ENCODE data around the gene SLC10A6.

SLC10A6 gene

DNA sequence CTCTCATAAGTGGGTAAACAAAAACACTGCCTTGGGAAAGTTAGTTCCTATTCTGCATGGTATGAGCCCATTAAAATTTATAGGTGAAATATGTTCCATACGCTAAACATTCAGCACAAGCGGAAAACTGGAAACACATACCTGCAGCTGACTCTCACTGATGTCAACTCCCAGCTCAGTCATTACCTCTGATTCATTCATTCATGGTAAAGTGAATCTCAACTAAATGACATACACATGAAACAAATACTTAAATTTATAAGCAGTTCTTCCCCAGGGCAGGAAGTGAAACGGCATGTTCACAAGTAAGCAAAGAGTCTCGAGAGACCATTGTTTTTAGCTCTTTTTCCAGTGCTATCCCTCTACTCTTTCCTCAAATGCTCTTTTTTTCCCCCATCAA is 1.6 kb downstream of the SLC10A6 start:
- no peak for DNase-seq

DNA sequence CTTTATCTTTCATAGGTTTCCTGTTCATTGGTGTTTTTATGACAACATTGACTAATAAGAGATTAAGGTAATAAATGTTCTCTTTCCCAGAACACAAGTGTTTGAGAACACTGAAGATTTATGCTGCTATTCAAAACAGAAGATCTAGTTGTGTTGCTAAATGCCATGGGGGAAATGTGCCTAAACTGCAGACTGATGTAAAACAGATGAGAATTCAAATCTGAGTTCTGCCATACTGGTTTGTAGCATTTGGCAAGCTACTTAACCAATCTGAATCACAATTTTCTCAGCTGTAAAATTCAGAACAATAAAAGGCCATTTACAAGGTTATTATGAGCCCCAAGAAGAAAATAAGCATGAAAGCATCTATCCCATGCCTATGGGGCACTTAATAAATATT is 2.3 kb downstream of the SLC10A6 start:
- no peak for DNase-seq

DNA sequence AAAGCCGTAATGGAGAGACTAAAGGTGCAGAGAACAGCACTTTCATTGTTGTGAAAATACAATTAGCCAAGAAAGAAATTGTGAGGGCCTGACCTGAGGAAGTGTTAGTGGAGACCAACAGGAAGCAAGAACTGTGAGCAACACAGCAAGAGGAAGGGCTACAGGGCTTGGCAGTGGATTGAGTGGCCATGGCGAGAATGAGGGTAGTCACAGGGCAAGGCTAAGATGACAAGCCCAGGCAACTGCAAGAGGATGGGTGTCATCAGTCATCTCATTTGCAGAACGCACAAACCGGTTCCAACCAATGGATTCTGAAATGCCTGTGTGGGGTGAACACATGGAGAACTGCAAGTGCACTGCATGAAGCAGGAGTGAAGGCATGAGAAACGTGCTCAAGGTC is 3.6 kb downstream of the SLC10A6 start:
- no peak for DNase-seq

DNA sequence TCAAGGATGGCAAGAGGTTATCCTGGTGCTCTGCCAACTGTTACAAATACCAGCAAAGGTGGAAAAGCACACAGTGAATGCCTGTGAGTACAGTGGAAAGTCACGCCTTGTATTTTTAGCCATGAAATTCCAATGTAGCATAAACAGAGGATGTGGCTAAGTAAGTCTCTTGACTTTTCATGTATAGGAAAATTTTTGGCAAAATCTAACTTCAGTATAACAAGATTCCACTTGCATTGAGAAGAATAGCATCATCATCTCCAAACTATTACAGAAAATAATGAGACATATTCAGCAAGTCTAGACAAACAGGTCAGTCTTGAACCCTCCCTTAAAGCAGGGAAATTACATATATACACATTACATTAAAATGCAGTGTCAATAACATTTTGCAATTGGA is 7.9 kb downstream of the SLC10A6 start:
- no peak for DNase-seq

DNA sequence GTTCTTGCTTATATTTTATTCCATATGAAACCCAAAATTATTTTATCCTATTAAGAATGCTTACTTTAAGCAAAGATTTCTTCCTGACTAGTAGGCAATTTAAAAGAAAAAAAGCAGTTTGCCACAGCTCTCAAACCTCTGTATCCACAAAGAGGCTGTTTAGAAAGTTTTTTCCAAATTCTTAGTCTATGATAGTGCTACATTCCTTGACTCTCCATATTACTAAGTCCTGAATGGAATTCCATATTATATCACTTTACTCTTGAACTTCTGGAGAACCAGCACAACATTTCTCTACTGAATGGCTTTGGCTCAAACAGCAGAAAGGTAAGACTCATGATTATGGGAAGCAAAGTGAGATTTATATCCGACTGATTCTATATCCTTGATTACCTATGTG is 8.3 kb downstream of the SLC10A6 start:
- DNase-seq: no peak

DNA sequence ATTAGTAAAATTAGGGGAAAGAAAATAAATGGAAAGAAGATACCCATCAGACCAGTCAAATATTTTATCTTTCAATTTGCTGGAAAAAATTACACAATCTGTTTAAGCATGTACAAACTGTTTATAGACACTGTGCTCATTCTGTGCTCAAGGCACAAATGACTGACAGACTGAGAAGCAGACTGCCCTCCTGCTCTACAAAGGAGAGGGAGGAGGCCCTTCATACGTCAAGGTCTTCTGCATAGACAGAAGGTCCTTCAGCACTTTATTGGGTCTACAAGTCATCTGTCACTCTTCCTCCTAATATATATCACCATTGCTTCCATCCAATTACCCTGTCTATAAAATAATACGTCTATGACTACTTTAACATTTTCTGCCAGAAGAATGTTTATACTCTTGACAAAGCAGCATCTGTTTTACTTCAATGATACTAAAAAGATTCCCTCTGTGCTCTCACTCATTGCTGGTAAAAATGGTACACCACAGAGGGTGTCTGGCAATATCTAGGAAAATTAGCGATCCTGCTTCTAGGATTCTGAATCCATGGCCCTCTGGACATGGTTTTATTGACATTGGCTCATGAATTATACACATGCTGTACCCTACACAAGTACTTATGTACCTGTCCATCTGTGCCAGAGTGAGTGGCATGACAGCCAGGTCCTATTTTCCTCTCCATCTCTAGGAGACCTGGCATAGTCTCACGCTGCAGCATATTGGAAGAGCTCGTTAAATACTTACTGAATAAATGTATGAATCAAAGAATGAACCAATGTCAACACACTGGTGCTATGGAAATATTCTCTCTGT is 11.3 kb downstream of the SLC10A6 start:
- DNase-seq: no peak

DNA sequence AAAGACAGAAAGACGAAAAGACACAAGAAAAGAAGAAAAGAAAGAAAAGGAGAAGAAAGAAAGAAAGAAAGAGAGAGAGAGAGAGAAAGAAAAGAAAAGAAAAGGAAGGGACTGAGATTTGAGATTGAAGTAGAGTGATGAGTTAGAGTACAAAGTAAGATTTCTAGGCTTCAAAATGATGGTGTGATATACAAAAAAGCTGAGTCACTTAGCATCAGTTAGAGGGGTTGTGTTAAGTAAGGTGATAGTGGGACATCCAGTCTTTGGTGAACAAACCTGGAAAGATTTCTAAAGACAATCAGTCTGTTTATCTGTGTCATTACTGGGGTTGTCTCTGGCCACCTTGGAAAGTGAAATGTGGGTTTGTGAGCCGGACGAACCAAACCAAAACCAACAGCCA is 13.5 kb downstream of the SLC10A6 start:
- no peak for DNase-seq

DNA sequence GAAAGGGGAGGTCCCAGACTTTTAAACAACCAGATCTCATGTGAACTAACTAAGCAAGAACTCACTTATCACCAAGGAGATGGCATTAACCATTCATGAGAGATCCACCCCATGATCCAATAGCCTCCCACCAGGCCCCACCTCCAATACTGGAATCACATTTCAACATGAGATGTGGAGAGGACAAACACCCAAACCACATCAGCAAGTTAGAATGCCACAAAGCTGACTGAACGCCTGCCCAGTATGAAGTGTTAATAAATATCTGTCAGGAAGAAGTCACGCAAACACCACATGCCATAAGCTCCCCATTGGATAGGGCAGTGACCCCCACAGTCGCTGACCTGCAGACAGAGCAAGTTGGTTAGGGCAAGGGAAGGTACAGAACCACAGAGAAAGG is 14.3 kb downstream of the SLC10A6 start:
- DNase-seq: no peak

DNA sequence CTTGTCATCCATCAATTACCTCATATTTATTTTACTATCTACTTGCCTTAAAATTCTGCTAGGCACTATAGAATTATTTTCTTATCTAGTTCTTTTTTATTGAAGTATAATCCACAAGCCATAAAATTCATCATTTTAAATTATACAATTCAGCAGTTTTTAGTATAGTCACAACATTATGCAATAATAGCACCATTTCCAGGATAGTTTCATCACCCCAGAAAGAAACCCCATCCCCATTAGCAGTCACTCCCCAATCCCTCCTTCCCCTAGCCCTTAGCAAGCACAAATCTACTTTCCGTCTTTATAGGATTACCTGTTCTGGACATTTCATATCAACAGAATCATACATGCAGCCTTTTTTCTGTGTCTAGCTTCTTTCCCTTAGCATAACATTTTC is 15.6 kb downstream of the SLC10A6 start:
- DNase-seq: no peak

DNA sequence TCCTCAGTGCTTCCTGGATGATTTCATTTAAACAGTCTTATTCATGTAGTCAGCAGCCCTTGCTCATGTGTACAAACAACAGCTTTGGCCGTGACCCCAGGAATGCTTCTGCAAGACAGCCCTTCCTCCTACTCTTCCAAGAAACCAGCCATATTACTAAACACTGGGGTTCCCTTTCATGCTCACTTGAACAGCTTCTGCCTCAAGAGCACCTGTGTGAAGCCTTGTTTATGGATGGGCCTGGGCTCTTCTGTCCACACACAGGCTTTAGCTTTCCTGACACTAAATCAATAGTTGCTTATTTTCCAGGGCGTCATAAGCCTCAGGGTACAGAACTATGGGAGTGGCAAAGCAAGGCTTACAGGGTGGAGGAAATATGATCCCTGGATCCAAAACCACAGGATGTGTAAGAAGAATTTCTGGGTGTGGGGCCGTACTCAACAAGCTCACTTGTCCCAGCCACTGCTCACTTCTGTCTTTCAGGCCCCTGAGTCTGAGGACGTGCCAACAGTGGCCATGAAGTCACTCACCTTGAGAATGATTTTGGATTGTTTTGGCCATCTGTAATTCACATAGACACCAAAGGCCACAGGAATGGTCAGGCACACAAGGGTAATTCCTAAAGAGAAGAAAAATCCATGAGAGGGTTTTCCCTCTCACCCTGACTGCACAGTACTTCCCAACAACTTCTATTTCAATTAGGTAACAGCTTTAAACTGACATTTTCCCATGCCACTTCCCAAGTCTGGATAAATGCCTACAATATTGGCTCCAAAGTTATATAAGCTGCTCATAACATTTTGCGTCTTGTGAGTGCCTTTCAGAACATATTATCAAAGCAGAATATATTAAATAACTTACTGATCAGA is 17.7 kb downstream of the SLC10A6 start:
- DNase-seq: peak; percentile 55

DNA sequence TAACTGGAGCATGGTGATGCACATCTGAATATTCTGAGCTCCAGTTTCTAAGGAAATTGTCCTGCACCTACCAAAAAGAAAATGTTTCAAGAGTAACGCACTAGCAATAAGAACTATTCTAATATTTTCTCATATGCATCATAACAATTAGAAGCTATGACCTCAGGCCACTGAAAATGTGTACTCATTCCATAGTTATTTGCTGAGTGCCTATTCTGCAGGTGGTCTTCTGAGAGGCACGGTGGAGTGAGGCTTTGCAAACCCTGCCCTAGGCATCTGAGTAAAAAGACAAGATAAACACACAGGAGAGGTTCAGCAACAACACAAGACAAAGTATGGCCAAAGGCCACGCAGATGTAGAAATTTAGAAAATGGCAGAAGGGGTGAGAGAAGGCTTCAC is 23.7 kb downstream of the SLC10A6 start:
- DNase-seq: no peak

DNA sequence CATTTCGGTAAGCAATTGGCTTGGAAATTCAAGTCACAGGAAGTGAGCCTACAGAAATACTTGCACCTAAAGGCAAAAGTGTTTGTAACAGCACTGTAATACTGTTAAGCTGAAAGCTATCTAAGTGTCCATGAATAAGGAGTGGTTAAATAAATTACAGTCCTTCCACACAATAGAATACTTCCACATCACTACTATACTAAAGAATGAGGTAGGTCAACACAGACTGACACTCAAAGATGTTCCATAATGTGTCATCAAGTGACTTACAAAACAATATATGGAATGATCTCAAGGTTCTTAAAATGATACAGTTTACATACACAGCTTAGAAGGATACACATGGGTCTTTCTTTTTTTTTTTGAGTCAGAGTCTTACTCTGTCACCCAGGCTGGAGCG is 27.0 kb downstream of the SLC10A6 start:
- DNase-seq: no peak

DNA sequence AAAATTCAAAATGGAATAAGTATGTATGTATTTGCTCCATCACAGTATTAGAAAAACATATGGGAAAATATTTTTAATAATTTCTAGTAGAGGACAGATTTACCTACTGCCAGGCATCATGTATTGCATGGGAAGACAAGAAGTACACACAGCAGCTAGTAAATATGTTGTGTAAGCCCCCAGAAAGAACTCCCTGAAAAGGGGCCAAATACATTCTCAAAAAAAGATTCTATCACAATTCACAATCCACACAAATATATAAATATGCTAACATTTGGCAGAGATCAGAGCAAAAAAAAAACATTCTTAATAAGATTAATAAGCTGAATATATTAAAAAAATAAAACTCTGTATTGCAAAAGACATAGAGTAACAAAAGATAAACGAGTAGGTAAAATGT is 28.0 kb downstream of the SLC10A6 start:
- no peak for DNase-seq

DNA sequence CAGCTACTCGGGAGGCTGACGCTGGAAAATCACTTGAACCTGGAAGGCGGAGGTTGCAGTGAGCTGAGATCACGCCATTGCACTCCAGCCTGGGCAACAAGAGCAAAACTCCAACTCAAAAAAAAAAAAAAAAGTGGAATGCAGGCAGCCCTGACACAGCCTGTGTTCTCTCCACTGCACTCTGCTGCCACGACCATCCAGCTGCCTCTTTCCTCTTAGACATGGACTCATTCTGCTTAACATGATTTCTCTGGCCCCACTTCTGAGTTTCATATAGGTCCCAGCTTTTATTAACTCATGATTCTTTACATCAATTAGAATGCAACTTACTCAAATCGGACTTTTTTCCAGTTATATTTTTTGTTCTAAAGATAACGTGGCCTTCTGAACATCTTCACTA is 29.6 kb downstream of the SLC10A6 start:
- DNase-seq: no peak

DNA sequence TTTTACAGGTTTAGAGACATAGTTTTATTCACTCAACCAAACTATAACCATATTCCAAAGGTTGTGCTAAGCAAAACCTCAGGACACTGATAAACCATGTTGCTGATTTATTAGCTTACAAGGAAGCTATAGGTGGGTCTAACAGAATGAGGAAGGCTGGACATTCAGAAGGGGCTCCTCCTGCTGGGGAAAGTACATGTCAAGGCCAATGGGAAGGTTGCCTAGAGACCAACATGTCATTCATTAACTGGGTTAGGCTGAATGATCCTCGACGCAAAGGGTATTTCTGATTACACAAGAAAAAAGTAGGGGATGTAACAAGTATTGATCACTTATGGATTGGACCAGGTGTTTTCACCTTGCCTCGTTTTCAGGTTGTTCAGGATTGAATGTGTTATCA is 30.3 kb downstream of the SLC10A6 start:
- no peak for DNase-seq

DNA sequence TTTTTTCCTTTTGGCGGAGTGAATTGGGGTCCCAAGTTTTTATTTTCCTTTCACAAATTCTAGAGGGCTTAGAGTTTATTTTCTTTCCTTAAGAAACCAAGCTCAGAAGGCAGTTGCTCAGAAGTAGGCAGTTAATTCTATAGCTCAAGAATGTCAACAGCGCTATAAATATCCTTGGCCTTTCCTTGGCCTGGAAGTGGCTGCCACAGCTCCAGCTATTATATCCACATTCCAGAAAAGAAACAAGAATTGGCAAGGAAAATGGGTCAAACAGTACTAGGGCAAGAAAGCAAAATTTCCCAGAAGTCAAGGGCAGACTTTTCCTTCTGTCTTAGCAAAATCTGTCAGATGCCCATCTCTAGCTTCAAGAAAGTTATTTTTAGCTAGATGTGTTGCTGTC is 31.0 kb downstream of the SLC10A6 start:
- DNase-seq: no peak

DNA sequence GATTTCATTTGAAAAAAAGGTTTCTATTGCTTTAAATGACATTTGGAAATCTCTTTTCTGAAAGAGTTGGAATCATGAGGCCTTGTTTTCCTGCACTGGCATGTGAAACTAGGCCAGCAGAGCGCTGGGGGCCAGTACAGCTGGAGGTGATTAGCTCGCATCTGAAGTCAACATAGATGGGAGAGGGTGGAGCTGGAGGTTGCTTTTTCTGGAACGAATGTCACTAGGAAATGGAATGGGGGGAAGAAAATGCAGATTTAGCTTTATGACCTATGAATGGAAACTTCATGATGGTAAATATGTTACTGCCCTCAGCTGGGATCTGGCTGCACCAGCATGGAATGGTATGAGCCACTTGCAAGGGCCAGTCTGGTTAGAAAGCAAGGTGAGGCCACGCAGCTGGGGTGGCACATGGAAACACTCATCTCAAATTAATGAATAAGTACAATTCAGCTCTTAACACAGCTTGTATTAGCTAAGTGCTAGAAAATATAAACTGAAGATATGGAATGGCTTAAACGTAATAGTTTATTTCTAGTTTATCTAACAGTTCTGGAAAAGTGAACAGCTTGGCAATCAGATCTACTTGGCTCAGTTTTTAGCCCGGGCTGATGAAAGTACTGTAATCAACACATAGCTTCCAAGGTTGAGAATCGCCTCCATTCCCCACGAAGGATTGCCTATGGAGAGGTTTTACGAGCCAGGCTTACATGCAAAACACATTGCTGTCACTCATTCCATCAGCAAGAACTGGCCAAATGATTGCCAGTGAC is 32.5 kb downstream of the SLC10A6 start:
- DNase-seq: no peak

DNA sequence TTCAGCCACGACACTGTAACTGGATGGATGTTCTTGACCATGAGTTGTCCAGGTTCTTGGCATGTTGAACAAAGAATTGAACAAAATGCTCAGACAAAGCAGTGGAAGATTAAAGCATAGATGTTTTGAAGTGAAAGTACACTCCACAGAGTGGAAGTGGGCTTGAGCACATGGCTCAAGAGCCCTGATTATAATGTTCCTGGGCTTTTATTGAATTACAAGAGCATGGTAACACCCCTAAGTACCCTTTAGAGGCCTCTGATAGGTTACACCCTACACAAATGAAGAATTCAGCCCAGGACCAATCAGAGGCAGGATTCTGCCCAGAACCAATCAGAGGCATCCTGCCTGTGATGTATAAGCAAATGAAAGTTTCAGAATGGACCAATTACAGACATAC is 33.5 kb downstream of the SLC10A6 start:
- DNase-seq: no peak

DNA sequence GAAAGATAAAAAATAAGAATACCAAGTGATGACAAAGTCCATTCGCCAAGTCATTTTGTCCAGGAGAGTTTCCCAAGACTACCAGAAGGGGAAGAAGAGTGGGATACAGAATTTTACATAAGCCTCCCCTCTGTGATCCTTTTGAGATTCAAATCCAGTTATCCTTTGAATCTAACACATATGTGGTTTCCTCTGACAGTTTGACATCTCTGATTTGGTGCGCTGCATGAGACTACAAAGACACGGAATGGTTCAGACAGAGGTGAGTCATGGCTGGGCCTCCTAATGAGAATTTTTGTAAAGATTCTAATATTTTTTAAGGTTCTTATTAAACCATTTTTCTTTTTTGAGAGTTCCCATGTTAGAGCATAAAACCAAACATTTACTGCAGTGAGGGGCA is 38.3 kb downstream of the SLC10A6 start:
- no peak for DNase-seq

DNA sequence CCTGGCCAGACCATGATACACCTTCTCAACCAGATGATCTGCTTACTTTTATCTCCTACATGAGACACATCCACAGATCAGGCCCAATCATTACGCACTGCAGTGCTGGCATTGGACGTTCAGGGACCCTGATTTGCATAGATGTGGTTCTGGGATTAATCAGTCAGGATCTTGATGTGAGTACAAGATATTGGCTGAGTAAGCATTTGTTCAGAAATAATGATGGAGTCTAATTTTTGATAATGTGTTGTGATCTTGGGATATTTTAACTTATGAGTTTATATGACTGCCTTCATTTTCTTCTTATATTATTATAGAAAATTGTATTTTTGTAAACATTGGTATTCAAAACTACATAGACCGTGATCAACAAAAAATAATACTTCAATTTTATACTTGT is 39.4 kb downstream of the SLC10A6 start:
- no peak for DNase-seq

DNA sequence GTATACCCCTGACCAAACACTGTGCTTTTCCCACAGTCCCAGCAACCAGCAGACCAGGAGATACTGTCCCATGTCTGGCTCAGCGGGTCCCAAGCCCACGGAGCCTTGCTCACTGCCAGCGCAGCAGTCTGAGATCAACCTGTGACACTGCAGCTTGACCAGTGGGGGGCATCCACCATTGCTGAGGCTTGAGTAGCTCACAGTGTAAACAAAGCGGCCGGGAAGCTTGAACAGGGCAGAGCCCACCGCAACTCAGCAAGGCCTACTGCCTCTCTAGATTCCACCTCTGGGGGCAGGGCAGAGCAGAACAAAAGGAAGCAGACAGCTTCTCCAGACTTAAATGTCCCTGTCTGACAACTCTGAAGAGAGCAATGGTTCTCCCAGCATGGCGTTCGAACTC is 58.1 kb downstream of the SLC10A6 start:
- DNase-seq: no peak

DNA sequence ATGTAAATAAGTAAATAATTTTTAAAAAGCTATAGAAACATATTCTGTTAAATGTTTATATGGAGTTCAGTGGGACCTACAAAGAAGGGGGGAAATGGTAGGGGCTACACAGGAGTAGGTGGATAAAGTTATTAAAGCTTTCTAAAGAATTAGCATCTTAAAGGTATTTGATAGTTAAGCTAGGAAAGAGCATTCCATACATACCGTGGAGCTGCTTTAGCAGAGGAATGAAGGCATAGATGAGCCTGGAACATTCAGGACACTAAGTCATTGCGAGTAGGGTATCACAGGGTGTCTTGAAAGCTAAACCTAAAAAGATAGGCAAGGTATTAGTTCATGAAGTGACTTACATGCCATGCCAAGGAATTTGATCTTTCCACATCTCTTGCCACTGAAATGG is 60.4 kb downstream of the SLC10A6 start:
- no peak for DNase-seq

DNA sequence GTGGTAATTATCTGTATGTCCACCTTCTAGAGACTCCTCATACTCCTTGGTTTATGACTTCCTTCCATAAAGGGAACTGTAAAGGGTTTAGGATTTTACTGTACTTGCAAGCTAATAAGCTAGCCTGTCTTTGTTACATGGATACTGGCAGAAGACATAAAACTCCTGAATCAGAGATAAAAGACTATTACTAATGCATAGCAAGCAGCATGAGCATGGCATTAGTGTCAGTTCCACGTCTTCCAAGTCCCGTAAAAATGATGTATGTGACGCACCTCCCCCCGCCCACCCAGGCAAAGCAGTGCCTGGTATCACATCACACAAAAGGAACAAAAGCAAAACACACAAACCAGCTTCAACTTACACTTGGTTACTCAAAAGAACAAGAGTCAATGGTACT is 71.0 kb downstream of the SLC10A6 start:
- DNase-seq: no peak

DNA sequence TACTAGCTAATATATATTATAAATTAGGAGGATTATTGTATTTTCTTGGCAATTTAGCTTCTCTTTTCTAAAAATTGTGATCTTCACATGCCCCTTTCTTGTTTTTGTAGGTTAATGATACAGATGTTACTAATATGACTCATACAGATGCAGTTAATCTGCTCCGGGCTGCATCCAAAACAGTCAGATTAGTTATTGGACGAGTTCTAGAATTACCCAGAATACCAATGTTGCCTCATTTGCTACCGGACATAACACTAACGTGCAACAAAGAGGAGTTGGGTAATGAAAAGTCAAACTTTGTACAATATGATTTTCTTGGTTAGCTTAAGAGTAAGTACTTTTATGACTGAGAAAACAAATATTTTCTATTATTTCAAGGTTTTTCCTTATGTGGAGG is 74.1 kb downstream of the SLC10A6 start:
- no peak for DNase-seq

Measured in NCI-H146 (cell line).